GM19099 (cell line): ENCODE measurements around the gene CFB.
A peak's percentile ranks its signal among the peaks of the same experiment; 100 is the strongest.

Source experiments
- POLR2A ChIP-seq: IDR thresholded peaks from 3 replicates; pipeline ENCODE4 v1.6.1; 2011; ENCODE audit warnings: low read depth; ENCODE audit not compliant: insufficient read length; ENCODE audit errors: extremely low read depth

CFB gene

DNA sequence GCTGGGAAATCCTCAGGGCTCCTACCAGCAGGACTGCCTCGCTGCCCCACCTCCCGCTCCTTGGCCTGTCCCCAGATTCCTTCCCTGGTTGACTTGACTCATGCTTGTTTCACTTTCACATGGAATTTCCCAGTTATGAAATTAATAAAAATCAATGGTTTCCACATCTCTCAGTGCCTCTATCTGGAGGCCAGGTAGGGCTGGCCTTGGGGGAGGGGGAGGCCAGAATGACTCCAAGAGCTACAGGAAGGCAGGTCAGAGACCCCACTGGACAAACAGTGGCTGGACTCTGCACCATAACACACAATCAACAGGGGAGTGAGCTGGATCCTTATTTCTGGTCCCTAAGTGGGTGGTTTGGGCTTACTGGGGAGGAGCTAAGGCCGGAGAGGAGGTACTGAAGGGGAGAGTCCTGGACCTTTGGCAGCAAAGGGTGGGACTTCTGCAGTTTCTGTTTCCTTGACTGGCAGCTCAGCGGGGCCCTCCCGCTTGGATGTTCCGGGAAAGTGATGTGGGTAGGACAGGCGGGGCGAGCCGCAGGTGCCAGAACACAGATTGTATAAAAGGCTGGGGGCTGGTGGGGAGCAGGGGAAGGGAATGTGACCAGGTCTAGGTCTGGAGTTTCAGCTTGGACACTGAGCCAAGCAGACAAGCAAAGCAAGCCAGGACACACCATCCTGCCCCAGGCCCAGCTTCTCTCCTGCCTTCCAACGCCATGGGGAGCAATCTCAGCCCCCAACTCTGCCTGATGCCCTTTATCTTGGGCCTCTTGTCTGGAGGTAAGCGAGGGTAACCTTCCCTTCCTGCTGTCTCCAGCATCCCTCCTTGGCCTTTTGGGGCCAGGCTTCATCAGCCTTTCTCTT, at the start of gene CFB:
Gene CFB (plus strand): TSS at position 589 of the 863 bp plus-strand sequence. CDS start 127 bp downstream, at position 716.
- TF ChIP-seq POLR2A: no peak

DNA sequence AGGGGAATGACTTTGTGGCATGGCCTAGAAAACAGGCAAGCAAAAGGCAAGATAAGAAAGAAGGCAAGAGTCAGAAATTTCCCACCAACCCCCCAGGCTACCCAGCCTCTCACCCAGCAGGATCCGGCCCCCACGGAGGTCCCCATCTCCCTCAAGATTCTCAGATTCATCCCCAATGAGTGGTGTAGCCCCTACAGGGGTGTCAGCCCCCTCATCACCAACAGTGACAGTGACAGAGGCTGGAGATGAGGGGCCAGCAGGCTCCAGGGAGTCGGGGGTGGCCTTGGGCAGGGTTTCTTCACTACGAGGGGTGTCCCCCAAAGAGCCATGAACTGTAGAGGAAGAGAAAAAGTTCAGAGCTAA, 49.4 kb upstream of the CFB start:
- TF ChIP-seq POLR2A: no peak

DNA sequence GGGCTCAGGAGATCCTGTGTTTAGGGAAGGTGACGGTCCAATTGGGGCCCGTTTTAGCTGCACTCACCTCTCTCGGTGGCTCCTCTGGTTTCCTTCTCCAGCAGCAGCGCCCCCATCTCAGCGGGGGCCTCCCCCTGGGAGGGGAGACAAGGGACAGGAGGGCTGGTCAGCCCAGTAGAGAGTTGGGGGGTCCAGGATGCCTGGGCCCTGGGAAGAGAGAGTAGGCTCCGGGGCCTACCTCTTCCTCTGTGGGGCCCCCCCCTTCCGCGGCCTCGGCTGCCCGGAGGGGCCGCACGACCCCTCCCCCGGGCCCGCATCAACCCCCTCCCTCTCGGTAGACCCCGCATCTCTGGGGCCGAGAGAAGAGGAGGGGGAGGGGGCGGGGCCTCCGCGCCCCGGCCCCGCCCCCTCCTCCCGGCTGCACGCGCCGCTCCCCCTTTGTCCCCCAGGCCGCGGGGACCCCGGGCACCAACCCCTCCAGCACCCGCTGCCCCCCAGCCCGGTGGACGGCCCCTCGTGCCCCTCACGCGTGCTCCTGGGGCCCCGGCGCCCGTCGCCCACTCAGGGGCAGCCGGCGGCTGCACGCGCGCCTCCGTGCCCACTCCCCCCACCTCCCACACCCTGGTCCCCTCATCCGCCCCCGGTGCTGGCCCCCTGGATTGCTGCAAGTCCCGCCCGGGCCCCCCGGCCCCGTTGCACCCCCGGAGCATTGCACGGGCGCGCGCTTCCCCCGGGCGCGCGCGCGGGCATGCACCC, 48.9 kb upstream of the CFB start:
- no peak for TF ChIP-seq POLR2A

DNA sequence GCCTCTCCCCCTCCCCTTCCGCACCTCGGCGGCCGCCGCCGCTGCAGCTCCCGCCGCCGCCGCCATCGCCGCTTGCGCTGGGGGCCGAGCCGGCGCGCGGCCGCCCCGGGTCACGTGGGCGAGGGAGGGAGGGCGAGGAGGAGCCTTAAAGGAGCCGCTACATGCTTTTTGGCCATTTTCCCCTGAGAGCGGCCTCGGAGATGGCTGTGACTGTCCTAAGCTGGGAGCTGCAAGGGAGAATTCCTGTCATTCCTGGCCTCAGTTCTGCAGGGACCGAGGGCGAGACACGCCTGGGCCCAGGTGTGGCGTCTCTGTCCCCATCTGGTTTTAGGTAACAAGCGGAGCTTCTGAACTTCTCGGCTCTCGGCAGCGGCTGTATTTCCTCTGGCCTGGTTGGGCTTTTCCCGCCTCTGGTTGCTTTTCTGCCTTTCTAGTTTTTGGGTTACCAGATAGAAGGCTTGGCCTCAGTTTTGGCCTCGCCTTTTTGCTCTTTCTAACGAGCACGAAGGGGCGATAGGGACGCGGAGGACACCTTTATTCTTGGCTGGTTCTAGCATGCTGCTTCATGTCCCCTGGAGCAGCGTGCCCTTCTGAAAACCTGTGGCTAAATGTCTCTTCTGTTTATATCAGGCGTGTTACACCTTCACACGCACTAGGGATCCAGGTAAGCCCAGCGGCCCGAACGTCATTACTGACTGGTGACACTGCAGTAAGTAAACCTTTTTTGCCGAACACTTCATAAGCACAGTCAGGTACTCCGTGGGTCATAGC, 48.1 kb upstream of the CFB start, which contains the start of gene EHMT2:
Gene EHMT2 (minus strand): TSS at position 87 of the 771 bp plus-strand sequence. CDS start 21 bp downstream, at position 66.
- TF ChIP-seq POLR2A: peak; percentile 60

DNA sequence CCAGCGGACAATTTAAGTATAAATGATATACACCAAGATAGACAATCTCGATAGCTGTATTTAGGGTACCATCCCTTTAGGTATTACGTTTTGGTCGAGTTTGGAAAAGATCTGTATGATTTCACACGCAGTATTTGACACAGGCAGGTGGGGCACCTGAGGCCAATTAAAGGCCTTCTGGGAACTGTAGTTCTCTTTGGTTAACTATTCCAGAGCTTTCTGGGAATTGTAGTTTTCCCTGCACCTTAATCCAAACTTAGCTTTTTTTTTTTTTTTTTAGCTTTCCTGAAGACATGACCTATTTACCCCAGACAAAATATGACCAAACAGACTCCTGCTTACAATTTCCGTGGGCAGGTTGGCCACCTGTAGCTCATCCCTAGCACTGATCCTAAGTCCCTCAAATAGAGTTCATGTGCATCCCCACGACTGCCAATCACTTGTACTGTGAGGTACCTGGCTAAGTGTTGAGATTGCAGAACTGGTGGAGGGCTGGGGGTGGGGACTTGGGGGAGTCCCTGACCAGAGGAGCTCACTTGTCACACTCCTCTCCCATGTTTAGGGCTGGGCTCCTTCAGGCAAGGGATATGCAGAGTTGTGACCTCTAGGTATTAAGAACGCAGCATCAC, 47.4 kb upstream of the CFB start:
- no peak for TF ChIP-seq POLR2A

- no peak for TF ChIP-seq POLR2A
Measured at GRCh38 chr6:31899215-31899614, 46.7 kb upstream of the CFB start.

DNA sequence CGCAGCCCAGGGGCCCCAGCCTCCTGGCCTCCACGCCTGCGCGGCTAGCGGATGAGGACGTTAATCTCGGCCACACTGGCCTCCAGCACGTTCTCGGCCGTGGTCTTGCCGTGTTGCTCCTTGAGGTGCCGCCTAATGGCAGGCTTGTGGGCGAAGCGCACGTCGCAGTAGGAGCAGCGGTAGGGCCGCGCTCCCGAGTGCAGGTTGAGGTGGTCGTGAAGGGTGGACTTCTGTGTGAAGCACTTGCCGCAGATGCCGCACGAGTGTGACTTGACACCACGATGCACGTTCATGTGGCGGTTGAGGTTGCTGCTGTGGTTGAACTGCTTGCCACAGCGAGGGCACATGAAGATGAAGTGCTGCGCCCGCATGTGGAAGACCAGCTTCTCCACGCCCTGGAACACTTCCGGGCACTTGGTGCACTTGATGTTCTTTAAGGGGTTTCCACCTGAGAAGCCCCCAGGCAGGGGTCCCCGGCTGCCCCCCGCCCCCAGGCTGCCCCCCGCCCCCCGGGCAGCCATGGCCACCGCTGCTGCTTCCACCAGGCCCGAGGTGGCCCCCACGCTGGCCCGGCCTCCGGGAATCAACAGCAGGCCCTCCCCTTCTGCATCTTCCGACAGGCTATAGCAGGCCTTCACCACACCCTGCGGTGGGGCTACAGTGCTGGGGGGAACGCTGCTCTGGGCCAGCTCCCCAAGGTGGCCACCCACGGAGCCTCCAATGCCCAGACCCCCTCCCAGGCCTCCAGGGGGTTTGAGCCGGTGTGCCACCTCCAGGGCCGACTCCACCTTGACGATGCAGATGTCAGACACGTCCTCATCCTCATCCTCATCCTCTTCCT, 45.8 kb upstream of the CFB start:
- no peak for TF ChIP-seq POLR2A

DNA sequence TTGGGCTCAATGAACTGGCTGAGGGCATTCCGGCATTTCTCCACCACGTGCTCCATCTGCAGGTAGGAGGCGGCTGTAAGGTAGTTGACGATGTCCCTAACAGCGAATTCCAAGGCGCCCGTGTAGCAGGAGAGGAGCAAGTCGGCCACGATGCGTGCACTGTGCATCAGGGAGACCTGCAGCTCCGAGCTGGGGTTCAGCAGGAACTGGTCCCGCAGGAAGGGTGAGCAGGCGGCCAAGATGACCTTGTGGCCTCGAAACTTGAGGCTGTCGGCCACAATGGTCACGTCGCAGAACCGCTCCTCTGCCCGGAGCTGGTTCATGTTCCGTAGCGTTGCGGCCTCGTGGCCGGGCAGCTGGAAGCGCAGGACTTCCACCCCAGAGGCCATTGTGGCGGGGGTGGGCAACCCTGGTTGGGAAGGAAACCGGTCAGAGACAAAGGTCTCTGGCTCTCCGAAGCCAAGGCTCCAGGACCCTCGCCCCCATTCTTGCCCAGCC, 44.9 kb upstream of the CFB start:
- TF ChIP-seq POLR2A: no peak

GRCh38 chr6:31901415-31901952, 44.4 kb upstream of the CFB start:
- no peak for TF ChIP-seq POLR2A

DNA sequence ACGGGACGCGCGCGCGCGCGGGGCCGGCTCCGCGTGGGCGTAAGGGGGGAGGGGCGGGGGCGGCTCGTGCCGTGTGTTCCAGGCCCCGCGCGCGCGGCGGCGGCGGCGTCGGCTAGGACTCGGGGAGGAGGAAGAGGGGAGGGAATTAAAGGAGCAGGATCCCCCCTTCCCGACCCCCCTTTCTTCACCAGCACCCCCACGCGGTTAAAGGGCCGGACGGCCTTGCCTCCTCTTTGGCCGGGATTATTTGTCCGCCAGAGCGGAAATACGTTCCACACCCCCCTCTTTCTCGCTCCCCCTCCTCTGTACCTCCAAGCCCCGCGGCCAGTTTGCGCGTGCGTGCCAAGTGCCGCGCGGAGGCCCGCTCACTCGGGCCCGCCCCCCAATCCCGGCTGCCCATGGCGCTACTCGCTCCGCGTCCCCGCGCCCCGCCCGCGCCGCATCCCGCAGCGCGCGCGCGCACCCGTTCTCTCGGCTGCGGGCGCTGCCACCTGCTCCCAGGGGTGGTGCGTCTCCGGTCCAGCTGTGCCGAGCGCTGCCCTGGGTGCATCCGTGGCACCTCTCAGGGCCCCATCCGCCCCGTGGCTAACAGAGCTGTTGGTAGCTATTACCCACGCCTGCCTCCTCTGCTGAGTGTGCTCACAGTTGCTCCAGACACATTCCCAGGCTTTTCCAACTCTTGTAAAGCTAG, 43.8 kb upstream of the CFB start, which contains the start of gene ZBTB12:
Gene ZBTB12 (minus strand): TSS at position 134 of the 691 bp plus-strand sequence. CDS start 781 bp downstream, outside the sequence.
- peak; percentile 54 for TF ChIP-seq POLR2A

DNA sequence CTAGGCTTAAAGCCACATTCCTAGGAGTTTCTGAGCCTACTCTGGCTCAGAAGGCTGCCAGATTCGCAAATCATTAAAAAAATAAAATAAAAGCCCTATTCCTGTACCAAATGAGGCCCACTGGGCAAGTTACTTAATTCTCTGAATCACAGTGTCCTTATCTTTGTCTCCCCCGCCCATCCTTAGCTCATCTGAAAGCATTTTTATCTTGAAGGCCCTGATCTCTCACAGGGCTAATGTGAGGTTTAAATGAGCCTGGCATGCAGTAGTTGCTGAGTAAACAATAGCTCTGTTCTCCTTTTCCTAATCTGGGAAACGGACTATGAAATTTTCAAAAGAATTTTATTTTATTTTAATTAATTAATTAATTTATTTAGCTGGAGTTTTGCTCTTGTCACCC, 41.9 kb upstream of the CFB start:
- TF ChIP-seq POLR2A: no peak

GRCh38 chr6:31905041-31905440, 40.9 kb upstream of the CFB start:
- no peak for TF ChIP-seq POLR2A

- TF ChIP-seq POLR2A: no peak
Measured at GRCh38 chr6:31906122-31906521, 39.8 kb upstream of the CFB start.
